Measurements from ENCODE around the gene UBA1. TPM values are rescaled to one million over a fixed set of nuclear protein-coding genes. Genes with fewer than 3 reads are reported as not detected.
A peak's percentile ranks its signal among the peaks of the same experiment; 100 is the strongest.

UBA1 gene
- total and polyA plus RNA-seq, 9 donors = 90.0 to 196 (median 155) TPM

GRCh38 chrX:47178337-47178736 is 15.3 kb upstream of the UBA1 start:
- Histone ChIP-seq H3K9me3 (no peaks in the 10 kb centered on the region), H3K36me3 (no peaks in the 10 kb centered on the region), H3K4me1 (ENCODE audit: insufficient read depth) (no peaks in the 10 kb centered on the region), H3K27ac (no peak overlapping the region), H3K4me3 (no peak overlapping the region), H3K27me3 (no peaks in the 10 kb centered on the region)
- intact Hi-C loops (cut with DNase I) = no loop called here
- 74 to 78% (median 75%) methylated on average over 5 of the region's 5 CpGs for WGBS, 3 donors
- no peak for TF ChIP-seq POLR2A (IDR thresholded peaks at IDR 0.05)
- TF ChIP-seq CTCF (IDR thresholded peaks at IDR 0.05) = no peak
- no peak for TF ChIP-seq EP300 (IDR thresholded peaks at IDR 0.05)
- DNase-seq = peak in 1 of 5 donors; percentile 19

- TF ChIP-seq POLR2A (IDR thresholded peaks at IDR 0.05) (no peak), CTCF (IDR thresholded peaks at IDR 0.05) (no peak), EP300 (IDR thresholded peaks at IDR 0.05) (no peak)
- intact Hi-C loops (cut with DNase I) = no loop called here
- no peak for DNase-seq
- no peaks in the 10 kb centered on the region for H3K36me3 ChIP-seq
- no peak overlapping the region for H3K4me3 ChIP-seq
- no peaks in the 10 kb centered on the region for H3K27me3 ChIP-seq
- H3K9me3 ChIP-seq = no peaks in the 10 kb centered on the region
- no peak overlapping the region for H3K27ac ChIP-seq
- 64 to 72% (median 66%) methylated on average over 14 of the region's 14 CpGs for WGBS, 3 donors
- H3K4me1 ChIP-seq (ENCODE audit: insufficient read depth) = no peaks in the 10 kb centered on the region
Observed at GRCh38 chrX:47179221-47179927, 14.3 kb upstream of the UBA1 start.

- WGBS, 3 donors = 79 to 87% (median 85%) methylated on average over 17 to 18 of the region's 18 CpGs
- Histone ChIP-seq H3K27me3 (no peaks in the 10 kb centered on the region), H3K4me1 (ENCODE audit: insufficient read depth) (no peaks in the 10 kb centered on the region), H3K9me3 (no peaks in the 10 kb centered on the region), H3K36me3 (no peaks in the 10 kb centered on the region), H3K27ac (no peak overlapping the region), H3K4me3 (no peak overlapping the region)
- intact Hi-C loops (cut with DNase I) = loop anchor here in 1 of 4 donors (10.0 kb wide), 1 partner anchor 205 kb away; no protein-coding TSS in a partner anchor
- DNase-seq = peak in 1 of 5 donors; percentile 27
- TF ChIP-seq EP300 (IDR thresholded peaks at IDR 0.05) (no peak), POLR2A (IDR thresholded peaks at IDR 0.05) (no peak), CTCF (IDR thresholded peaks at IDR 0.05) (no peak)
Observed at GRCh38 chrX:47179928-47180255, 13.7 kb upstream of the UBA1 start.

GRCh38 chrX:47180346-47180745 is 13.3 kb upstream of the UBA1 start:
- Histone ChIP-seq H3K27me3 (no peaks in the 10 kb centered on the region), H3K9me3 (no peaks in the 10 kb centered on the region), H3K4me3 (no peak overlapping the region), H3K4me1 (ENCODE audit: insufficient read depth) (no peaks in the 10 kb centered on the region), H3K27ac (no peak overlapping the region), H3K36me3 (no peaks in the 10 kb centered on the region)
- WGBS, 3 donors = 79 to 86% (median 83%) methylated on average over 8 of the region's 8 CpGs
- no peak for TF ChIP-seq POLR2A (IDR thresholded peaks at IDR 0.05)
- TF ChIP-seq EP300 (IDR thresholded peaks at IDR 0.05) = no peak
- no peak for TF ChIP-seq CTCF (IDR thresholded peaks at IDR 0.05)
- no peak for DNase-seq
- intact Hi-C loops (cut with DNase I) = loop anchor here in 1 of 4 donors (10.0 kb wide), 1 partner anchor 204 kb away; no protein-coding TSS in a partner anchor
